CD4-positive, alpha-beta memory T cell (primary cell): ENCODE data around the gene PPP1R12C. TPM values are rescaled to one million over a fixed set of nuclear protein-coding genes. Genes with fewer than 3 reads are reported as not detected.

Experiments
- CTCF ChIA-PET: fragments of 350-600 bp; sonication (Branson Sonifier 250); formaldehyde crosslinking; loops from one replicate; lab custom pipeline; 2021; ENCODE audit warnings: inconsistent platforms; ENCODE audit not compliant: partially characterized antibody; lab: Charles Lee
- POLR2A ChIA-PET: fragments of 350-600 bp; sonication (Branson Sonifier 250); formaldehyde crosslinking; loops from one replicate; lab custom pipeline; 2021; ENCODE audit not compliant: partially characterized antibody; lab: Charles Lee
- DNase-seq, 5 donors: peaks; one replicate each; pipeline versions ENCODE4 v3.0.0 to v3.0.0-alpha.2; 2020 to 2022; ENCODE audit warnings: mixed read lengths in 1 of 5
- H3K27ac ChIP-seq: one replicate; pipeline ENCODE4 v1.7.0; 2013; ENCODE audit warnings: low read depth, low read length
- H3K27me3 ChIP-seq: 2 replicates; pipeline ENCODE4 v1.7.0; 2013; ENCODE audit warnings: mild to moderate bottlenecking, low read length, moderate library complexity; ENCODE audit not compliant: insufficient read depth
- H3K36me3 ChIP-seq: 2 replicates; pipeline ENCODE4 v1.7.0; 2013; ENCODE audit warnings: mild to moderate bottlenecking, low read length, moderate library complexity; ENCODE audit not compliant: insufficient read depth
- H3K4me1 ChIP-seq: 2 replicates; pipeline ENCODE4 v1.7.0; 2013; ENCODE audit warnings: mild to moderate bottlenecking, low read length, moderate library complexity; ENCODE audit not compliant: insufficient read depth
- H3K4me3 ChIP-seq, 2 donors: one replicate each; pipeline ENCODE4 v1.7.0; 2013; ENCODE audit warnings: low read length in 2 of 2, mild to moderate bottlenecking in 1 of 2
- H3K9me3 ChIP-seq, 2 donors: one replicate each; pipeline ENCODE4 v1.7.0; 2013; ENCODE audit warnings: low read length in 2 of 2, control low read depth in 1 of 2; ENCODE audit not compliant: control insufficient read depth in 1 of 2
- H3K27ac Mint-ChIP-seq, 7 donors: one replicate each; pipeline ENCODE4 v1.8.0; 2020 to 2021; ENCODE audit warnings: mixed read lengths in 7 of 7, mild to moderate bottlenecking in 6 of 7, inconsistent platforms in 3 of 7, moderate library complexity in 3 of 7
- H3K27me3 Mint-ChIP-seq, 2 donors: one replicate each; pipeline ENCODE4 v1.8.0; 2020 to 2021; ENCODE audit warnings: mixed read lengths in 2 of 2
- H3K36me3 Mint-ChIP-seq, 2 donors: one replicate each; pipeline ENCODE4 v1.8.0; 2020 to 2021; ENCODE audit warnings: mixed read lengths in 2 of 2, inconsistent platforms in 1 of 2, mild to moderate bottlenecking in 1 of 2
- H3K4me1 Mint-ChIP-seq, 4 donors: one replicate each; pipeline ENCODE4 v1.8.0; 2020 to 2021; ENCODE audit warnings: mixed read lengths in 4 of 4, mild to moderate bottlenecking in 1 of 4
- H3K4me3 Mint-ChIP-seq, 8 donors: one replicate each; pipeline ENCODE4 v1.8.0; 2020 to 2021; ENCODE audit warnings: mixed read lengths in 8 of 8, mild to moderate bottlenecking in 7 of 8, moderate library complexity in 6 of 8, inconsistent platforms in 3 of 8
- H3K9me3 Mint-ChIP-seq, 8 donors: one replicate each; pipeline ENCODE4 v1.8.0; 2020 to 2021; ENCODE audit warnings: mixed read lengths in 8 of 8, mild to moderate bottlenecking in 5 of 8, inconsistent platforms in 3 of 8, moderate library complexity in 1 of 8
- intact Hi-C: fragments of 100-400 bp; cut with micrococcal nuclease; formaldehyde crosslinking; loops from one replicate; pipeline ENCODE4 v1.15.1; 2023
- polyA plus RNA-seq, 2 donors: library from polyadenylated mRNA; unstranded; fragments of 300-500 nt; fragmentation: Illumina TruSeq; gene quantifications; one replicate each; pipeline ENCODE4 v1.2.3, GENCODE V29; 2021
- total RNA-seq, 2 experiments: library from RNA; stranded (reverse); gene quantifications; one replicate each; pipeline ENCODE4 v1.2.3, GENCODE V29; 2021

PPP1R12C gene
- total RNA-seq (100 to 1,000 TPM; 165 TPM), polyA plus RNA-seq (1 to 10 TPM; 1.4 to 9.5 TPM)

DNA sequence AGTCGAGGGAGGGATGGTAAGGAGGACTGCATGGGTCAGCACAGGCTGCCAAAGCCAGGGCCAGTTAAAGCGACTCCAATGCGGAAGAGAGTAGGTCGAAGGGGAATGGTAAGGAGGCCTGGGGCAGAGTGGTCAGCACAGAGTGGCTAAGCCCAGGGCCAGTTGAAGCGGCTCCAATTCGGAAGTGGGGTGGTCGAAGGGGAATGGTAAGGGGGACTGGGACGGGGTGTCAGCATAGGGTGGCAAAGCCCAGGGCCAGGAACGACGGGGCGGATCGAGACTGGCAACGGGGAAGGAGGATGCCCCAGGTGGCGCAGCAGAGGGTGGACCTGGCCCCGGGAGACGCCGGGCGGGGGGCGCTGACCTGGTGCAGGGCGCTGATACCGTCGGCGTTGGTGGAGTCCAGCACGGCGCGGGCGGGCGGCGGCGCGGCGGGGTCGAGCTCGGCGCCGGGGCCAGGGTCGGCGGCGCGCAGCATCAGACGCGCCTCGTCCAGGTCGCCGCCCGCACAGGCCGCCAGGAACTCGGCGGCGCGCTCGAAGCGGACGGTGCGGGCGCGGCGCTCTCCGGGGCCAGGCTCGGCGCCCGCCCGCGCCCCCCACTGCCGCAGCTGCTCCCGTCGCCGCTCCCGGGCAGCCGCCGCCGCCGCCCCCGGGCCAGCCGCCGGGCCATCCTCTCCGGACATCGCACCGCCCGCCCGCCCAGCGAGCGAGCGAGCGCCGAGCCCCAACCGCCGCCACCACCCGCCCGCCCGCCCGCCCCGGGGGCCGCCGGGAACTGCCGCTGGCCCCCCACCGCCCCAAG is at the start of gene PPP1R12C:
PPP1R12C (minus strand) TSS at position 779 of the 804 bp plus-strand sequence; CDS start at position 685, 94 bp downstream.
- Histone ChIP-seq H3K4me1 (peaks cover 31% of the 10 kb centered on the region), H3K27me3 (no peaks in the 10 kb centered on the region), H3K36me3 (no peaks in the 10 kb centered on the region), H3K27ac (peak within 1 kb of the TSS; percentile 73), H3K9me3 (no peaks in the 10 kb centered on the region), H3K4me3 (peak within 1 kb of the TSS; percentile 96 to 97)
- Mint-ChIP-seq H3K9me3 (peaks cover 0 to 3% (median 0%) of the 10 kb centered on the region in 8 donors), H3K4me1 (peaks cover 15 to 53% (median 34%) of the 10 kb centered on the region in 4 donors), H3K36me3 (peaks cover 0 to 16% of the 10 kb centered on the region in 2 donors), H3K27ac (peak within 1 kb of the TSS; percentile 96 to 99 (median 98)), H3K4me3 (peak within 1 kb of the TSS; percentile 98 to 100 (median 99)), H3K27me3 (peaks cover 3 to 4% of the 10 kb centered on the region in 2 donors)
- ChIA-PET CTCF (interaction anchor here (1.1 kb wide), 1 partner anchor 28 kb away, joined by 3 read pairs; no protein-coding TSS in a partner anchor), POLR2A (interaction anchor here (0.5 to 2.8 kb wide), 25 partner anchors 29 to 669 kb away, joined by 3 to 13 read pairs (median 4); partner anchors contain the start of genes FIZ1, KMT5C, PPP6R1 and RDH13)
- intact Hi-C loops: loop anchor here (1.0 to 5.0 kb wide), 10 partner anchors 28 to 558 kb away; partner anchors contain the start of genes EPN1, KMT5C, PPP6R1 and RDH13
- DNase-seq: peak in 1 of 5 donors; percentile 24

DNA sequence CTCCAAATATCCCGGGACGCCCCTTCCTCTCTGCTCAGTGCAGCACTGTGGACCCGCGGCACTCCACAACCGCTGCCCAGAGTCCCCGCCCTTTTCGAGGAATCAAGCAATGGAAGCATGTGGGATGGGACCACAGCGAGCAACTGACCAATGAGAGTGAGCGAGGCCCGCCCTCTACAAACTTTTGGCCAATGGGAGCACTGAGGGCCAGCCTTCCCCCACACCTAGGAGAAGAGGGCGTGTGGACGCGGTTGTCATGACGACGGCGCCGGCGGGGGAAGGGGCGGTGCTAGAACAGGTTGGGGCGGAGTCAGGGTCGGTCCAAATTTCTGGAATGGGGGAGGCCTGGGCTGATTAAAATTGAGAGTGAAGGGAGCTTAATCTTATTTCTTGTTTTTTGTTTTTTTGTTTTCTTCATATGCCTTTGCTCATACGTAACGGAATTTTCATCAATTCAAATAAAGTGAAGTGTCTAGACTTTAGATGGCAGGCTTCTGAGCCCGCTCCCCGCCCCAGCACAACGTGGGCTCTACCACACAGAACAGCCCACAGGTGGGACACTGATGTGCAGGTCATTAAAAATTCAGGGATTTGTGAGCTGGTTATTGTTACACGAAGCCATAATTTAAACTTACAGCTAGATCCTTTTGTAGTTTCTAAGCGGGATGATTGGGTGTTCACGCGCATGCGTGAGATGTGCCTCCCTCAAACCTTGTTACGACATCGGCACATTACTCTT is 49.3 kb upstream of the PPP1R12C start, which contains the start of gene DNAAF3:
DNAAF3 (minus strand) TSS at position 84 of the 739 bp plus-strand sequence. CDS start 200 bp downstream, outside the sequence.
- H3K9me3 ChIP-seq: no peaks in the 10 kb centered on the region
- no peaks in the 10 kb centered on the region for H3K36me3 Mint-ChIP-seq
- CTCF ChIA-PET: interaction anchor here (0.9 to 1.9 kb wide), 3 partner anchors 23 to 26 kb away, joined by 3 to 6 read pairs (median 5); no protein-coding TSS in a partner anchor
- peaks cover 14% of the 10 kb centered on the region for H3K4me1 ChIP-seq
- peak; percentile 36 to 58 (median 57) for DNase-seq
- H3K4me3 ChIP-seq: no peak within 1 kb of the TSS
- POLR2A ChIA-PET: interaction anchor here (0.6 kb wide), 1 partner anchor 275 kb away, joined by 3 read pairs; no protein-coding TSS in a partner anchor
- peak within 1 kb of the TSS in 6 of 7 donors; percentile 53 to 80 (median 71) for H3K27ac Mint-ChIP-seq
- H3K36me3 ChIP-seq: no peaks in the 10 kb centered on the region
- peaks cover 10 to 19% (median 10%) of the 10 kb centered on the region in 4 donors for H3K4me1 Mint-ChIP-seq
- H3K27me3 Mint-ChIP-seq: peaks cover 44 to 58% of the 10 kb centered on the region in 2 donors
- no peak within 1 kb of the TSS for H3K27ac ChIP-seq
- H3K9me3 Mint-ChIP-seq: peaks cover 0 to 9% (median 2%) of the 10 kb centered on the region in 8 donors
- peak within 1 kb of the TSS; percentile 15 to 86 (median 56) for H3K4me3 Mint-ChIP-seq
- peaks cover 26% of the 10 kb centered on the region for H3K27me3 ChIP-seq
- intact Hi-C loops: no loop called here

DNA sequence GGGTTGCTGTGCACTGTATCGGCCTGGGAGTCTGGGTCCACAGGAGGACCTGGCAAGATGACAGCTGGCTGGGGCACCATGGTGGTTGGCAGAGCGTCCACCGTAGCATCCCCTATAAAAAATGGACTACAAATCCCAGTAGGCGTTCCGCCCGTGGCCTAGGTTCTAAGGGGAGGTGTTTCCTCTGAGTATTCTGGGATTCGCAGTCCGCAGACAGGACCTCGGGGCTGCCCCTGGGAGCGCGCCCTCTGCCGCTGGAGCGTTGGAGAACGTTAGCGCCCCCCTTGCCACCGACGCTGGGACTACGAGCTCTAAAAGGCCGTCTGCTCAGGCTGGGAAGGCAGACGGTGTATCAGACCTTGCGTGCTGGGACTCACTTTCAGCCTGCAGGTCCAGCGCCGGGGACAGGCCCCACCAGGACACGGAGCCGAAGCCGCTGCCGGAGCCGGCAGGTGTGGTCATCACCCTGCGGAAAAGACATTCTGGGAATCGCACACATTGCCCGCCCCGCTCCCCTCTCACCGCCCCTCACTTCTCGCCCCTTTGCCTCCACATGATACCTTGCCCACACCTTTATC is 48.6 kb upstream of the PPP1R12C start:
- H3K9me3 ChIP-seq: no peaks in the 10 kb centered on the region
- intact Hi-C loops: no loop called here
- H3K4me3 ChIP-seq: no peak overlapping the region
- ChIA-PET CTCF (interaction anchor here (1.3 to 1.9 kb wide), 2 partner anchors 22 to 25 kb away, joined by 3 to 6 read pairs; no protein-coding TSS in a partner anchor), POLR2A (no interaction called here)
- peaks cover 41 to 52% of the 10 kb centered on the region in 2 donors for H3K27me3 Mint-ChIP-seq
- H3K36me3 Mint-ChIP-seq: no peaks in the 10 kb centered on the region
- peaks cover 14% of the 10 kb centered on the region for H3K4me1 ChIP-seq
- no peaks in the 10 kb centered on the region for H3K36me3 ChIP-seq
- peak overlapping the region in 6 of 8 donors; percentile 15 to 86 (median 58) for H3K4me3 Mint-ChIP-seq
- peaks cover 24% of the 10 kb centered on the region for H3K27me3 ChIP-seq
- peak in 2 of 5 donors; percentile 32 to 49 for DNase-seq
- peaks cover 0 to 9% (median 2%) of the 10 kb centered on the region in 8 donors for H3K9me3 Mint-ChIP-seq
- H3K27ac ChIP-seq: no peak overlapping the region
- H3K4me1 Mint-ChIP-seq: peaks cover 10 to 13% (median 10%) of the 10 kb centered on the region in 4 donors
- peak overlapping the region in 3 of 7 donors; percentile 44 to 77 (median 69) for H3K27ac Mint-ChIP-seq

DNA sequence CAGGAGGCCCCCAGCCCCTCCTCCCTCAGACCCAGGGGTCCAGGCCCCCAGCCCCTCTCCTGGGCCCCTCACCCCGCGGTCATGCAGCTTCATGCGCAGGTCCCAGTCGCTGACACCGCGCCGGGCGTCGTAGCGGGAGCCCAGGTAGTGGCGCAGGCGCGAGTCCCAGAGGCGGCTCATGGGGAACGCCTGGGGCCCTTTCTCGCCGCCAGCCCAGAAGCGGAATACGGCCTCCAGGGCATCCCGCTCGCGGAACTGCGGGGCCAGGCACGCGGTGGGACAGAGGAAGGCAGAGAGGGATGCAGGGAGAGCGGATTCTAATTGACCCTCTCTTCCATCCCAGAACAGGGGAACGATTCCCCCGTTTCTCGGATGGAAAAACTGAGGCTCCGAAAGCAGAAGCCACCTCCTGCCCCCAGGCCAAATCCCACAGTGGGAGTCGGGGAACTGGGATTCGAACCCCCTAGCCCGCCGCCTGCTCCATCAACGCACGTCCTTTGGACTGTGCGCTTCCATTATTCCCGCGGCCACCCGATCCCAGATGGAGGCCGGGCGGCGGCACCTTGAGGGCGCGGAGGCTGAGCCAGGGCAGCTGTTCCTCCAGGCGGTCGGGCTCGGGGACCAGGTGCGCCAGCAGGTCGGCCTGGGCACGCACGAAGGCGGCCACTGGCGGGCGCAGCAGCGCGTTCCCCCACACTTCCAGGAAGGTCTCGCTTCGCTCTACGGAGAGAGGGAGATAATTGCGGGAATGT is 44.3 kb upstream of the PPP1R12C start:
- Histone ChIP-seq H3K4me1 (peaks cover 7% of the 10 kb centered on the region), H3K4me3 (no peak overlapping the region), H3K27me3 (peaks cover 8% of the 10 kb centered on the region), H3K9me3 (no peaks in the 10 kb centered on the region), H3K27ac (no peak overlapping the region), H3K36me3 (no peaks in the 10 kb centered on the region)
- Mint-ChIP-seq H3K9me3 (peaks cover 0 to 9% (median under 1%) of the 10 kb centered on the region in 8 donors), H3K27me3 (peaks cover 27 to 47% of the 10 kb centered on the region in 2 donors), H3K27ac (no peak overlapping the region), H3K4me3 (no peak overlapping the region), H3K4me1 (peaks cover 6 to 18% (median 7%) of the 10 kb centered on the region in 4 donors), H3K36me3 (no peaks in the 10 kb centered on the region)
- CTCF ChIA-PET: interaction anchor here (1.1 kb wide), 1 partner anchor 10 kb away, joined by 3 read pairs; no protein-coding TSS in a partner anchor
- peak in 1 of 5 donors; percentile 29 for DNase-seq
- intact Hi-C loops: loop anchor here (2.0 kb wide), 1 partner anchor 43 kb away; no protein-coding TSS in a partner anchor
- POLR2A ChIA-PET: no interaction called here

DNA sequence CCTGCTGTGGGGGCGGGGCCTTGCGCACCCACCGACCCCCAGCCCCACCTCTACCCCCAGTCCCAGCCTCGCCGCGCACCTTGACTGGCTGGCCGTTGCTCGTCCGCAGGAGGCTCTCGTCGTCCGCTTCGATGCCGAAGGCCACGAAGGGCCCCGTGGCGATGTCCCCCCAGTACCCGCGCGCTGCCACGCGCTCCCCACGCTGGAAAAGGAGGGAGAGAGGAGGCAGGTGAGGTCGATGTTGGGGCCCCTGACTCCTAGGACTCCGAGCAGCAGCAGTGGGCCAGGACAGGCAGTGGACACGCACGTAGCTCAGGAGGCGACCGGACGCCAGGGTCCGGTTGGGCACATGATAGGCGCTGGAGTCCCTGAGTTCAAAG is 43.5 kb upstream of the PPP1R12C start:
- intact Hi-C loops: loop anchor here (1.0 to 2.0 kb wide), 2 partner anchors 20 to 42 kb away; no protein-coding TSS in a partner anchor
- Mint-ChIP-seq H3K27me3 (peaks cover 25 to 43% of the 10 kb centered on the region in 2 donors), H3K4me3 (no peak overlapping the region), H3K4me1 (peaks cover 2 to 10% (median 7%) of the 10 kb centered on the region in 4 donors), H3K27ac (no peak overlapping the region), H3K36me3 (no peaks in the 10 kb centered on the region), H3K9me3 (peaks cover 0 to 5% (median 0%) of the 10 kb centered on the region in 8 donors)
- Histone ChIP-seq H3K9me3 (no peaks in the 10 kb centered on the region), H3K27ac (no peak overlapping the region), H3K36me3 (no peaks in the 10 kb centered on the region), H3K27me3 (peaks cover 6% of the 10 kb centered on the region), H3K4me1 (peaks cover 8% of the 10 kb centered on the region), H3K4me3 (no peak overlapping the region)
- ChIA-PET CTCF (interaction anchor here (0.8 to 2.8 kb wide), 7 partner anchors 9 to 73 kb away, joined by 3 to 16 read pairs (median 3); no protein-coding TSS in a partner anchor), POLR2A (no interaction called here)
- peak in 1 of 5 donors; percentile 17 for DNase-seq
